Lower lobe of right lung (tissue), 2 donors: ENCODE measurements around the gene RPL32. TPM values are rescaled to one million over a fixed set of nuclear protein-coding genes. Genes with fewer than 3 reads are reported as not detected.

Experiments
- ATAC-seq, 2 donors: fragments of 200-7000 bp; cut with Tn5 transposase; one replicate each; pipeline ENCODE4 v1.9.1; 2020 to 2022; ENCODE audit warnings: mild to moderate bottlenecking in 2 of 2, moderate library complexity in 2 of 2
- DNase-seq: peaks from one replicate; pipeline ENCODE4 v3.0.0-alpha.2; 2020
- H3K27ac ChIP-seq: fragments of 200-600 bp; one replicate; pipeline ENCODE4 v1.8.0; 2022
- H3K27me3 ChIP-seq: fragments of 200-600 bp; one replicate; pipeline ENCODE4 v1.8.0; 2022; ENCODE audit warnings: low read depth
- H3K36me3 ChIP-seq: fragments of 200-600 bp; one replicate; pipeline ENCODE4 v1.8.0; 2022; ENCODE audit warnings: mild to moderate bottlenecking
- H3K4me1 ChIP-seq: fragments of 200-600 bp; one replicate; pipeline ENCODE4 v1.8.0; 2022
- H3K4me3 ChIP-seq: fragments of 200-600 bp; one replicate; pipeline ENCODE4 v1.8.0; 2022; ENCODE audit warnings: mild to moderate bottlenecking
- H3K9me3 ChIP-seq: fragments of 200-600 bp; one replicate; pipeline ENCODE4 v1.8.0; 2022
- intact Hi-C: fragments of 100-400 bp; cut with DNase I; formaldehyde crosslinking; loops from one replicate; pipeline ENCODE4 v1.11.0; 2022
- total RNA-seq: library from RNA; stranded (reverse); fragmentation: NEBNext Ultra II Directional; extraction: Animal tissue kit (Norgen Biotek cat#: 25700); gene quantifications from one replicate; pipeline ENCODE4 v1.2.1, GENCODE V29; 2021
- TF ChIP-seq, protein P1 (sequence below): fragments of 200-600 bp; IDR thresholded peaks from one replicate; pipeline ENCODE4 v1.8.0; 2022; ENCODE audit warnings: antibody characterized with exemption, mild to moderate bottlenecking
- donor health status: DM: no; HTN: yes; CAD: no; lungs with severe emphysema.

The RPL32 gene
- total RNA-seq, 1 donor from 2014 or later = 1,243 TPM

DNA sequence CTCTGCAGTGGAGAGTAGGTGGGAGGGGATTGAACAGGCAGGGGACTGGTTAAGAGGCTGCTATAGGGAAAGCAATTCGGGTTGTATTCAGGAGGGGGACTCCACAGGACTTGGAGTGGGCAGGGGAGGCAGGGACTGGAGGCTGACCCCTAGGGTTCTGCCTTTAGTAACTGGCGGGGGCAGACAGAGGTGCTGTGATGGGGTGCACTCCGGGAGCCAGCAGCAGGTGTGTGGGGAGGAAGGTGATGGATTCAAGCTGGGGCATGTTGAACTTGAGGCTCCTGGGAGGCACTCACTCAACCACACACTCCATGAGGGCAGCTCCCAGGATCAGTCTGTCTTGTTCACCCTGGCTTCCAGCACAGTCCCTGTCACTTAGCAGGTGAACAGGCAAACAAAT, 32.4 kb downstream of the RPL32 start:
- TF ChIP-seq, protein P1, sequence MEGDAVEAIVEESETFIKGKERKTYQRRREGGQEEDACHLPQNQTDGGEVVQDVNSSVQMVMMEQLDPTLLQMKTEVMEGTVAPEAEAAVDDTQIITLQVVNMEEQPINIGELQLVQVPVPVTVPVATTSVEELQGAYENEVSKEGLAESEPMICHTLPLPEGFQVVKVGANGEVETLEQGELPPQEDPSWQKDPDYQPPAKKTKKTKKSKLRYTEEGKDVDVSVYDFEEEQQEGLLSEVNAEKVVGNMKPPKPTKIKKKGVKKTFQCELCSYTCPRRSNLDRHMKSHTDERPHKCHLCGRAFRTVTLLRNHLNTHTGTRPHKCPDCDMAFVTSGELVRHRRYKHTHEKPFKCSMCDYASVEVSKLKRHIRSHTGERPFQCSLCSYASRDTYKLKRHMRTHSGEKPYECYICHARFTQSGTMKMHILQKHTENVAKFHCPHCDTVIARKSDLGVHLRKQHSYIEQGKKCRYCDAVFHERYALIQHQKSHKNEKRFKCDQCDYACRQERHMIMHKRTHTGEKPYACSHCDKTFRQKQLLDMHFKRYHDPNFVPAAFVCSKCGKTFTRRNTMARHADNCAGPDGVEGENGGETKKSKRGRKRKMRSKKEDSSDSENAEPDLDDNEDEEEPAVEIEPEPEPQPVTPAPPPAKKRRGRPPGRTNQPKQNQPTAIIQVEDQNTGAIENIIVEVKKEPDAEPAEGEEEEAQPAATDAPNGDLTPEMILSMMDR = no peak
- Histone ChIP-seq H3K36me3 (peaks cover 9% of the 10 kb centered on the region), H3K27ac (no peak overlapping the region), H3K9me3 (no peaks in the 10 kb centered on the region), H3K4me3 (no peak overlapping the region), H3K4me1 (peaks cover 8% of the 10 kb centered on the region), H3K27me3 (no peaks in the 10 kb centered on the region)
- intact Hi-C loops = no loop called here
- DNase-seq (no peak), ATAC-seq (no peak)

DNA sequence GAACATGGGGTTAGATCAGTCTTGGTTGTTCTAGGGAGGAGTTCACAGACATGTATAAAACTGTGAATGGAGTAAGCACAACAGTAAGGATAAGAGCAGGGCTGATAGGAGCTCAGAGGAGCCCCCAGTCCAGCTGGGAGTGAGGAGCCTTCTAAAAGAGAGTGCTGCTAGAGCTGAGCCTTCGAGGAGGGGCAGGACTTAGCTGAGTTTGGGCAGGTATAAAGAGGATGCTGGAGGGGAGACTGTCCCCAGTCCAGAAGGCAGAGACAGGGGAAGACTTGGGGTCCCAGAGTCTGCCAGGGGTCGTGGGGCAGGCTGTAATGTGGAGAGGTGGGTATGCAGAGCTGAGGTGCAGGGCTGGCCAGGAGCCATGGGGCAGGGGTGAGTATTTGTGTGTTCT, 32.8 kb downstream of the RPL32 start:
- TF ChIP-seq, protein P1 = no peak
- peaks cover 8% of the 10 kb centered on the region for H3K4me1 ChIP-seq
- H3K27me3 ChIP-seq = no peaks in the 10 kb centered on the region
- DNase-seq = no peak
- no peak for ATAC-seq
- H3K9me3 ChIP-seq = no peaks in the 10 kb centered on the region
- peaks cover 9% of the 10 kb centered on the region for H3K36me3 ChIP-seq
- H3K27ac ChIP-seq = no peak overlapping the region
- no peak overlapping the region for H3K4me3 ChIP-seq
- intact Hi-C loops = no loop called here

DNA sequence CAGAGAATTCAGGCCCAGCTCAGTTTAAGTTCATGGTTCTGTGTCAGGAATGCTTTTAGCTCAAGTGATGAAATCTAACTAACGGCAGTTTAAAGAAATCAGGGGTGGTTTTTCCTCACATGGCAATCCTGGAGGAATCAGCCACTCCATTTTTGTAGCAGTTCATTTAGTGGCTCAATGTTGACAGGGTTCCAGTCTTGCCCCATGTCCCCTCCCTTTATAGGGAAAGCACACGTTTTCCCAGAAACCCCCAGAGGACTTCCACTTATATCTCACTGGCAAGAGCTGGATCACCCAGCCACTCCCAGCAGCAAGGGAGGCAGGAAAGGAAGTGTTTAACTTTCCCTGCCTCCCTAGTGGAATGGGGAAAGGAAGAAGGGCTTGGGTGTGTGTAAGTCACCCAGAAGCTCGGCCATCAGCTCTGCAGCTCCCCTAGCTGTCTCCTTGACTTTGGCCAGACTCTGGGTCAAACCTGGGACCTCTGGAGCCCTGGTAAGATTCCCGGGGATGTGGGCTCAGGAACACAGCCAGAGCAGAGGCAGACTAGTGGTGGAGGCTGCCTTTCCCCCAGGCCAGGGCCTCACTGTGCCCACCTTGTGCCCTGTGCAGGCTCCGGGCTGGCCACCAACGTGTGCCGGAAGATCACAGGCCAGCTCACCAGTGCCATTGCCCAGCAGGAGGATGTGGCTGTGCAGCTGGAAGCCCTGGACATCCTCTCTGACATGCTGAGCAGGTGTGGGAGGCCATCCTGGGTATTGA, 33.6 kb downstream of the RPL32 start:
- peaks cover 9% of the 10 kb centered on the region for H3K36me3 ChIP-seq
- TF ChIP-seq, protein P1 = no peak
- no peak overlapping the region for H3K4me3 ChIP-seq
- peaks cover 8% of the 10 kb centered on the region for H3K4me1 ChIP-seq
- no peaks in the 10 kb centered on the region for H3K9me3 ChIP-seq
- ATAC-seq (no peak), DNase-seq (no peak)
- H3K27me3 ChIP-seq = no peaks in the 10 kb centered on the region
- H3K27ac ChIP-seq = peak overlapping the region; percentile 7
- intact Hi-C loops = no loop called here

DNA sequence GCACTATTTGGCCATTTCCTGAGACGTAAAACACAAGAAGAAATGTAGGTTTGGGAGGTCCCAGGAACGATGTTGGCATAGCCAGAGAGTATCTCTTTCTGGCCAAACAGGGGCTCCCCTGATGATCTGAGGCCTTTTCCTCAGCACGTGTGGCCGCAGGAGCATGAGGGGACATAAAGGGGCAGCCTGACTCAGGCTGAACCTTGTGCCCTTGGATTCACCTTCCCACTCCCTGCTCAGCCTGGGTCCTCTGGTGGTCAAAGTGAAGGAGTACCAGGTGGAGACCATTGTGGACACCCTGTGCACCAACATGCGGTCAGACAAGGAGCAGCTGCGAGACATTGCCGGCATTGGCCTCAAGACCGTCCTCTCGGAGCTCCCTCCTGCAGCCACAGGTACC, 34.3 kb downstream of the RPL32 start:
- Histone ChIP-seq H3K36me3 (peaks cover 9% of the 10 kb centered on the region), H3K4me3 (no peak overlapping the region), H3K4me1 (peaks cover 8% of the 10 kb centered on the region), H3K9me3 (no peaks in the 10 kb centered on the region), H3K27ac (peak overlapping the region; percentile 7), H3K27me3 (no peaks in the 10 kb centered on the region)
- TF ChIP-seq, protein P1 = no peak
- intact Hi-C loops = no loop called here
- ATAC-seq (no peak), DNase-seq (no peak)

DNA sequence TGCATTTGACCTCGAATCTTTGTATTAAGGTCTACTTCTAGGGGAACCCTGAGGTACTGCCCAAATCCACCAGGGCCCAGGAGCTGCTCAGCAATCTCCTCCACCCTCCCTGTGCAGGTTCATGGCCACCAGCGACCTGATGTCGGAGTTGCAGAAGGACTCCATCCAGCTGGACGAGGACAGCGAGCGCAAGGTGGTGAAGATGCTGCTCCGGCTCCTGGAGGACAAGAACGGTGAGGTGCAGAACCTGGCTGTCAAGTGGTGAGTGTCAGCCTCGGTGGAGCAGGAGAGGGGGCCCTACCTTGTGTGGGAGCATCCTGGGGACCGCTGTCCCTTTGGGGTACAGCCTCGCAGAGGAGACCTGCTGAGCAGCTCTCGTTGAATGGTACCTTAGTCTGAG, 38.0 kb downstream of the RPL32 start:
- H3K4me3 ChIP-seq = no peak overlapping the region
- no peaks in the 10 kb centered on the region for H3K4me1 ChIP-seq
- ATAC-seq (no peak), DNase-seq (no peak)
- H3K9me3 ChIP-seq = no peaks in the 10 kb centered on the region
- intact Hi-C loops = no loop called here
- TF ChIP-seq, protein P1 = no peak
- no peak overlapping the region for H3K27ac ChIP-seq
- H3K27me3 ChIP-seq = no peaks in the 10 kb centered on the region
- H3K36me3 ChIP-seq = peaks cover 9% of the 10 kb centered on the region
